Effector memory CD4-positive, alpha-beta T cell (primary cell): ENCODE data around the gene CYP4V2.

Source experiments
- DNase-seq, 3 donors: peaks; one replicate each; pipeline ENCODE4 v3.0.0-alpha.2; 2020
- H3K27ac ChIP-seq: 2 replicates; pipeline ENCODE4 v1.7.0; 2013; ENCODE audit warnings: mild to moderate bottlenecking, low read length, moderate library complexity; ENCODE audit not compliant: insufficient read depth, poor library complexity, severe bottlenecking
- H3K27me3 ChIP-seq: replicated peaks from 2 replicates; pipeline ENCODE4 v1.7.0; 2013; ENCODE audit warnings: mild to moderate bottlenecking, low read length; ENCODE audit not compliant: insufficient read depth, control insufficient read depth, poor library complexity, severe bottlenecking
- H3K36me3 ChIP-seq: 2 replicates; pipeline ENCODE4 v1.7.0; 2013; ENCODE audit warnings: mild to moderate bottlenecking, low read length, moderate library complexity; ENCODE audit not compliant: control insufficient read depth, insufficient read depth
- H3K4me1 ChIP-seq: 2 replicates; pipeline ENCODE4 v1.7.0; 2013; ENCODE audit warnings: low read length, mild to moderate bottlenecking; ENCODE audit not compliant: control insufficient read depth, insufficient read depth, poor library complexity, severe bottlenecking
- H3K4me3 ChIP-seq: 2 replicates; pipeline ENCODE4 v1.7.0; 2013; ENCODE audit warnings: low read length, low read depth, mild to moderate bottlenecking; ENCODE audit not compliant: insufficient read depth, poor library complexity, severe bottlenecking
- H3K9me3 ChIP-seq: 2 replicates; pipeline ENCODE4 v1.7.0; 2013; ENCODE audit warnings: mild to moderate bottlenecking, low read length, moderate library complexity; ENCODE audit not compliant: control insufficient read depth
- total RNA-seq, 3 donors: gene quantifications; one replicate each; lab custom pipeline; 2026; lab: John Stamatoyannopoulos, UW

CYP4V2 gene
- 36.6 to 65.4 (median 46.7) reads per million in 3 donors for total RNA-seq

GRCh38 chr4:186191200-186192065 lies at the start of gene CYP4V2:
CYP4V2 (plus strand) TSS chr4:186191567; CDS start chr4:186191824, 257 bp downstream.
- peak; percentile 75 to 81 (median 79) for DNase-seq

GRCh38 chr4:186144198-186144945 lies 47.0 kb upstream of the CYP4V2 start:
- Histone ChIP-seq H3K4me1 (peaks cover 4% of the 10 kb centered on the region), H3K27me3 (peaks cover 10% of the 10 kb centered on the region), H3K27ac (no peak overlapping the region), H3K4me3 (peak overlapping the region; percentile 8), H3K36me3 (no peaks in the 10 kb centered on the region), H3K9me3 (no peaks in the 10 kb centered on the region)
- no peak for DNase-seq

More at GRCh38 chr4:186191200-186192065, at the start of gene CYP4V2:
- peak within 1 kb of the TSS; percentile 96 for H3K4me3 ChIP-seq
- peaks cover 25% of the 10 kb centered on the region for H3K4me1 ChIP-seq
- H3K27ac ChIP-seq: peak within 1 kb of the TSS; percentile 89
- no peaks in the 10 kb centered on the region for H3K36me3 ChIP-seq
- H3K9me3 ChIP-seq: no peaks in the 10 kb centered on the region
- H3K27me3 ChIP-seq: no peaks in the 10 kb centered on the region

GRCh38 chr4:186144946-186145569 lies 46.3 kb upstream of the CYP4V2 start:
- DNase-seq: no peak
- no peaks in the 10 kb centered on the region for H3K36me3 ChIP-seq
- peak overlapping the region; percentile 45 for H3K4me3 ChIP-seq
- no peaks in the 10 kb centered on the region for H3K9me3 ChIP-seq
- H3K27me3 ChIP-seq: peaks cover 10% of the 10 kb centered on the region
- peaks cover 4% of the 10 kb centered on the region for H3K4me1 ChIP-seq
- no peak overlapping the region for H3K27ac ChIP-seq

- peaks cover 4% of the 10 kb centered on the region for H3K4me1 ChIP-seq
- no peak overlapping the region for H3K4me3 ChIP-seq
- no peak for DNase-seq
- no peak overlapping the region for H3K27ac ChIP-seq
- peaks cover 10% of the 10 kb centered on the region for H3K27me3 ChIP-seq
- H3K9me3 ChIP-seq: no peaks in the 10 kb centered on the region
- H3K36me3 ChIP-seq: no peaks in the 10 kb centered on the region
Measured at GRCh38 chr4:186146458-186146857, 44.9 kb upstream of the CYP4V2 start.

GRCh38 chr4:186148336-186148975 lies 42.9 kb upstream of the CYP4V2 start:
- H3K4me3 ChIP-seq: no peak overlapping the region
- no peak for DNase-seq
- H3K4me1 ChIP-seq: peaks cover 4% of the 10 kb centered on the region
- H3K27ac ChIP-seq: no peak overlapping the region
- peaks cover 10% of the 10 kb centered on the region for H3K27me3 ChIP-seq
- H3K36me3 ChIP-seq: no peaks in the 10 kb centered on the region
- H3K9me3 ChIP-seq: no peaks in the 10 kb centered on the region

GRCh38 chr4:186149872-186150271 lies 41.5 kb upstream of the CYP4V2 start:
- H3K36me3 ChIP-seq: no peaks in the 10 kb centered on the region
- no peaks in the 10 kb centered on the region for H3K9me3 ChIP-seq
- no peak overlapping the region for H3K4me3 ChIP-seq
- H3K4me1 ChIP-seq: peaks cover 4% of the 10 kb centered on the region
- peaks cover 9% of the 10 kb centered on the region for H3K27me3 ChIP-seq
- H3K27ac ChIP-seq: no peak overlapping the region
- peak in 1 of 3 donors; percentile 11 for DNase-seq

GRCh38 chr4:186150926-186151325 lies 40.4 kb upstream of the CYP4V2 start:
- Histone ChIP-seq H3K9me3 (no peaks in the 10 kb centered on the region), H3K4me1 (no peaks in the 10 kb centered on the region), H3K4me3 (no peak overlapping the region), H3K36me3 (no peaks in the 10 kb centered on the region), H3K27me3 (peaks cover 4% of the 10 kb centered on the region), H3K27ac (no peak overlapping the region)
- DNase-seq: no peak

GRCh38 chr4:186151499-186151898 lies 39.9 kb upstream of the CYP4V2 start:
- Histone ChIP-seq H3K9me3 (no peaks in the 10 kb centered on the region), H3K4me1 (no peaks in the 10 kb centered on the region), H3K27ac (no peak overlapping the region), H3K27me3 (no peaks in the 10 kb centered on the region), H3K4me3 (no peak overlapping the region), H3K36me3 (no peaks in the 10 kb centered on the region)
- no peak for DNase-seq

GRCh38 chr4:186158021-186158813 lies 33.1 kb upstream of the CYP4V2 start:
- no peak overlapping the region for H3K4me3 ChIP-seq
- no peaks in the 10 kb centered on the region for H3K36me3 ChIP-seq
- no peak for DNase-seq
- H3K9me3 ChIP-seq: no peaks in the 10 kb centered on the region
- no peak overlapping the region for H3K27ac ChIP-seq
- H3K27me3 ChIP-seq: no peaks in the 10 kb centered on the region
- H3K4me1 ChIP-seq: no peaks in the 10 kb centered on the region
